ENCODE data around the gene DENND2A. TPM values are rescaled to one million over a fixed set of nuclear protein-coding genes. Genes with fewer than 3 reads are reported as not detected.
"Not testable (repeated sequence)": the region's sequence is repeated elsewhere in the genome, so short reads cannot be mapped to it uniquely, and the experiment has no call there.

Gene DENND2A
- polyA plus RNA-seq, 4 donors: 3.0 to 7.0 (median 5.7) TPM; not detected in 1

DNA sequence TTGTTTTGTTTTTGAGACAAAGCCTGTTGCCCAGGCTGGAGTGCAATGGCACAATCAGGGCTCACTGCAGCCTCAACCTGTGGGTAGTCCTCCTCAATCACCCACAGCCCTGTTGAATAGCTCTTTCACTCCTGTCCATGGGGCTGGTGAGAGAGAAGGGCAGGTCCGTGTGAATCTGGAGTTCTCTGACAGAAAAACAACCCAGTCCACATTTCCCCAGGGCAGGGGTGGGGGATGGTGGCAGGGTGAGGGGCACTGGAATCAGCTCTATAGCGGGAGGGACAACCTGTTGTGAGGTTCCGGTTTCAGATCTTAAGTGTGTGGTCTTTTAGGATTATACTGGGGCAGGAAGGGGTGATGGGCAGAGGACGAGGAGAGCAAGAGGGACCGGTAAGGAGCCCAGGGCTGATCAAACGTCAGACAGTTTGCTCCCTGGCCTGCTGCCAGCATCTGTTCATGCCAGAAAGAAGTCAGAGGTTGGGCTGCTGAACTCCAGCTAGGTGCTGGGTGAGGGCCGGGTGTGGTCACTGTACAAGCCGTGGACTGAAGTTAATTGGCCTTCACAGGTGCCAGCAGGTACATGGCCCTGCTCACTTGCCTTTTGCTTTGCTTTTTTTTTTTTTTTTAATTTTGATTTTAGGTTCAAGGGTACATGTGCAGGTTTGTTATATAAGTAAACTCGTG is 128.2 kb downstream of the DENND2A start:
- Histone ChIP-seq H3K4me1 (ENCODE audit: control insufficient read depth in 3 of 3, insufficient read depth in 2 of 3, low read depth in 1 of 3, low read length in 2 of 3) (no peaks in the 10 kb centered on the region), H3K36me3 (ENCODE audit: control insufficient read depth in 3 of 3, insufficient read depth in 2 of 3, low read depth in 1 of 3, low read length in 3 of 3) (peaks cover 0 to 3% (median 0%) of the 10 kb centered on the region in 3 donors), H3K4me3 (ENCODE audit: low read depth in 1 of 3, low read length in 3 of 3) (no peak overlapping the region), H3K9me3 (ENCODE audit: control insufficient read depth in 2 of 2, insufficient read depth in 1 of 2, low read depth in 1 of 2, low read length in 1 of 2) (peaks cover 0 to 4% of the 10 kb centered on the region in 2 donors), H3K27ac (ENCODE audit: low read depth in 1 of 3, low read length in 2 of 3) (peak overlapping the region; percentile 31 to 82 (median 56)), H3K27me3 (ENCODE audit: control insufficient read depth in 3 of 3, insufficient read depth in 3 of 3, low read length in 3 of 3) (no peaks in the 10 kb centered on the region)
- peak; percentile 73 to 99 for DNase-seq
- 12 to 31% (median 18%) methylated on average over 9 of the region's 9 CpGs for WGBS, 3 donors
- no peak for FAIRE-seq

DNA sequence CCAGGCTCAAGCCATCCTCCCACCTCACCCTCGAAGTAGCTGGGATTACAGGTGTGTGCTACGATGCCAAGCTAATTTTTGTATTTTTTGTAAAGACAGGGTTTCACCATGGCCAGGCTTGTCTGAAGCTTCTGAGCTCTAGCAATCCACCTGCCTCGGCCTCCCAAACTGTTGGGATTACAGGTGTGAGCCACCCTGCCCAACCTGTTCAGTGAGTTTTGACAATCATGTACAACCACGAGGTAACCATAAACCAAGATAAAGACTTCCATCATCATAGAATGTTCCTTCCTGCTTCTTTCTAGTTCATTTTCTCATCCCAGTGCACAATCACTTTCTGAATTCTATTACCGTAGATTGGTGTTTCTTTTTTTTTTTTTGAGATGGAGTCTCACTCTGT is 130.8 kb downstream of the DENND2A start:
- peak; percentile 59 to 88 for DNase-seq
- peaks cover 0 to 7% (median 0%) of the 10 kb centered on the region in 3 donors for H3K4me1 ChIP-seq (ENCODE audit: control insufficient read depth in 3 of 3, insufficient read depth in 2 of 3, low read depth in 1 of 3, low read length in 2 of 3)

DNA sequence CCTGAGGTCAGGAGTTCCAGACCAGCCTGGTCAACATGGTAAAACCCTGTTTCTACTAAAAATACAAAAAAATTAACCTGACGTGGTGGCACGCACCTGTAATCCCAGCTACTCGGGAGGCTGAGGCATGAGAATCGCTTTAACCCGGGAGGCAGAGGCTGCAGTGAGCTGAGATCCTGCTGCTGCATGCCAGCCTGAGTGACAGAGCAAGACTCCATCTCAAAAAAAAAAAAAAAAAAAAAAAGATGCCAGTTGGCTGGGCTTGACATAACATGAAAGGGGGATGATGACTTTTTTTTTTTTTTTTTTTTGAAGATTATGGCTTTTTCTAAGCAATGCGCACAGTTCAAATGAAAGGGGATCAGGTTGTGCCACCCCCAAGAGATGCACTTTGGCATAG is 133.1 kb downstream of the DENND2A start:
- not testable (repeated sequence) for H3K27ac ChIP-seq (ENCODE audit: low read depth in 1 of 3, low read length in 2 of 3); DNase-seq; H3K4me1 ChIP-seq (ENCODE audit: control insufficient read depth in 3 of 3, insufficient read depth in 2 of 3, low read depth in 1 of 3, low read length in 2 of 3); H3K36me3 ChIP-seq (ENCODE audit: control insufficient read depth in 3 of 3, insufficient read depth in 2 of 3, low read depth in 1 of 3, low read length in 3 of 3); H3K27me3 ChIP-seq (ENCODE audit: control insufficient read depth in 3 of 3, insufficient read depth in 3 of 3, low read length in 3 of 3); H3K9me3 ChIP-seq (ENCODE audit: control insufficient read depth in 2 of 2, insufficient read depth in 1 of 2, low read depth in 1 of 2, low read length in 1 of 2); H3K4me3 ChIP-seq (ENCODE audit: low read depth in 1 of 3, low read length in 3 of 3); FAIRE-seq
- 57 to 85% (median 74%) methylated on average over 6 of the region's 6 CpGs for WGBS, 3 donors

More for the DNA sequence above, 130.8 kb downstream of the DENND2A start:
- Histone ChIP-seq H3K4me3 (ENCODE audit: low read depth in 1 of 3, low read length in 3 of 3) (no peak overlapping the region), H3K27ac (ENCODE audit: low read depth in 1 of 3, low read length in 2 of 3) (peak overlapping the region in 1 of 3 donors; percentile 51), H3K27me3 (ENCODE audit: control insufficient read depth in 3 of 3, insufficient read depth in 3 of 3, low read length in 3 of 3) (no peaks in the 10 kb centered on the region), H3K36me3 (ENCODE audit: control insufficient read depth in 3 of 3, insufficient read depth in 2 of 3, low read depth in 1 of 3, low read length in 3 of 3) (no peaks in the 10 kb centered on the region), H3K9me3 (ENCODE audit: control insufficient read depth in 2 of 2, insufficient read depth in 1 of 2, low read depth in 1 of 2, low read length in 1 of 2) (peaks cover 0 to 4% of the 10 kb centered on the region in 2 donors)
- 25 to 42% (median 30%) methylated on average over 5 of the region's 5 CpGs for WGBS, 3 donors
- no peak for FAIRE-seq

DNA sequence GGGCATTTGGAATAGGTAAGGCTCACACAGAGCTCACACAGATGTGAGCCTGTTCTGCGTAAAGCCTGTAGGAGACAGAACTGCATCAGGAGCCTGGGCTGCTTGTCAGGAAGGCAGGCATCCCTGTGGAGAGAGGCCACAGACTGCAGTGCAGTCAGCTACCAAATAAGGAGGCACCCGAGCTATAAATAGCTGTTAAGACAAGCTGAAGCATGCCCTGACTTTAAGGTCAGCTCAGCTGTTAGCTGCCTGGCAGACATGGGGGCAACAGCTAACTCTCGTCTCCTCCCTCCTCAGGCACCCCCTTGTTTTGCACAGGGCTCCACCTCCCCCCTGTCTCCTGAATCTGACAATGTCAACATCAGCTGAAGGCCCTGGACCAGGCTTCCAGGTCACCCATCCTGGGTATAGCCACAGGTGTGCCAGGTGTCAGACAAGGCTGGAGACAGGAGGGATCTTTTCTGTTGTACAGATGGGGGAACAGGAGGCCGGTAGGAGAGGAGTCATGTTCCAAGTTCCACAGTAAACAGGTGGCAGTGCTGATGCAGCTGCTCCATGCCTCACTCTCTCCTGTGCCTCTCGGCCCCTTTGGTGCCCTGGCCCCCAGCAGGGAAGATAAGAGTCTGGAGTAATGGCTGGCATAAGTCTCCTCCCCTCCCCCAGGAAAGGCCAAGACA is 133.7 kb downstream of the DENND2A start:
- Histone ChIP-seq H3K4me3 (ENCODE audit: low read depth in 1 of 3, low read length in 3 of 3) (no peak overlapping the region), H3K9me3 (ENCODE audit: control insufficient read depth in 2 of 2, insufficient read depth in 1 of 2, low read depth in 1 of 2, low read length in 1 of 2) (peaks cover 0 to 4% of the 10 kb centered on the region in 2 donors), H3K4me1 (ENCODE audit: control insufficient read depth in 3 of 3, insufficient read depth in 2 of 3, low read depth in 1 of 3, low read length in 2 of 3) (peaks cover 0 to 7% (median 0%) of the 10 kb centered on the region in 3 donors), H3K36me3 (ENCODE audit: control insufficient read depth in 3 of 3, insufficient read depth in 2 of 3, low read depth in 1 of 3, low read length in 3 of 3) (no peaks in the 10 kb centered on the region), H3K27ac (ENCODE audit: low read depth in 1 of 3, low read length in 2 of 3) (peak overlapping the region in 2 of 3 donors; percentile 45 to 46), H3K27me3 (ENCODE audit: control insufficient read depth in 3 of 3, insufficient read depth in 3 of 3, low read length in 3 of 3) (no peaks in the 10 kb centered on the region)
- FAIRE-seq: no peak
- DNase-seq: peak; percentile 19 to 32
- 14 to 38% (median 29%) methylated on average over 5 of the region's 5 CpGs for WGBS, 3 donors

DNA sequence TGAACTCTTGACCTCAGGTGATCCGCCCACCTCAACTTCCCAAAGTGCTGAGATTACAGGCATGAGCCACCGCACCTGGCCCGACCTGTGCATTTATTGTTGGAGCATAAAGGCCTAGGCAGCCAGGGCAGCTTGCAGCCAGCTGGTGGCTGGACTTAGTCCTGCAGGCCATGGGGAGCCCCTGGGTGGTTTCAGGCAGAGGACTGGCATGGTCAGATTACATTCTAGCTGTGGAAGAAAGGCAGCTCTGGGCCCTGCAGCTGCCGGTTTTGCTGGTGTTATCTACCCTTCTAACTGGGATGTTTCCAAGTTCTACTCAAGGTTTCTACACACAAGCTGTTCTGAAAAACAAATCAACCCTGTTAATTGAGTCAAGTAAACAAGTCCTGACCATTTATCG is 138.6 kb downstream of the DENND2A start:
- H3K4me3 ChIP-seq (ENCODE audit: low read depth in 1 of 3, low read length in 3 of 3): no peak overlapping the region
- FAIRE-seq (no peak), DNase-seq (peak; percentile 46 to 79)
- H3K27ac ChIP-seq (ENCODE audit: low read depth in 1 of 3, low read length in 2 of 3): peak overlapping the region in 1 of 3 donors; percentile 29
- no peaks in the 10 kb centered on the region for H3K9me3 ChIP-seq (ENCODE audit: control insufficient read depth in 2 of 2, insufficient read depth in 1 of 2, low read depth in 1 of 2, low read length in 1 of 2)
- peaks cover 0 to 4% (median 0%) of the 10 kb centered on the region in 3 donors for H3K4me1 ChIP-seq (ENCODE audit: control insufficient read depth in 3 of 3, insufficient read depth in 2 of 3, low read depth in 1 of 3, low read length in 2 of 3)
- no peaks in the 10 kb centered on the region for H3K27me3 ChIP-seq (ENCODE audit: control insufficient read depth in 3 of 3, insufficient read depth in 3 of 3, low read length in 3 of 3)
- WGBS, 3 donors: 25 to 62% (median 39%) methylated on average over 5 of the region's 5 CpGs
- H3K36me3 ChIP-seq (ENCODE audit: control insufficient read depth in 3 of 3, insufficient read depth in 2 of 3, low read depth in 1 of 3, low read length in 3 of 3): no peaks in the 10 kb centered on the region

DNA sequence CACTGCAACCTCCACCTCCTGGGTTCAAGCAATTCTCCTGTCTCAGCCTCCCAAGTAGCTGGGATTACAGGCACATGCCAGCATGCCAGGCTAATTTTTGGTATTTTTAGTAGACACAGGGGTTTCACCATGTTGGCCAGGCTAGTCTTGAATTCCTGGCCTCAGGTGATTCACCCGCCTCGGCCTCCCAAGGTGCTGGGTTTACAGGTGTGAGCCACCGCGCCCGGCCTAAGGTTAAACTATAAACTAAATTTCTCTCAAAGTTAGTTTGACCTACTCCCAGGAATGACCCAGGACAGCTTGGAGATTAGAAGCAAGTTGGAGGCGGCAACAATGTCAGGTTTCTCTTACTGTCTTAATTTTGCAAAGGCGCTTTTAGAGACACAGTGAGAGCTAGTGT is 142.8 kb downstream of the DENND2A start:
- not testable (repeated sequence) for DNase-seq; H3K4me1 ChIP-seq (ENCODE audit: control insufficient read depth in 3 of 3, insufficient read depth in 2 of 3, low read depth in 1 of 3, low read length in 2 of 3); H3K27ac ChIP-seq (ENCODE audit: low read depth in 1 of 3, low read length in 2 of 3); FAIRE-seq; H3K36me3 ChIP-seq (ENCODE audit: control insufficient read depth in 3 of 3, insufficient read depth in 2 of 3, low read depth in 1 of 3, low read length in 3 of 3); H3K4me3 ChIP-seq (ENCODE audit: low read depth in 1 of 3, low read length in 3 of 3); H3K9me3 ChIP-seq (ENCODE audit: control insufficient read depth in 2 of 2, insufficient read depth in 1 of 2, low read depth in 1 of 2, low read length in 1 of 2); H3K27me3 ChIP-seq (ENCODE audit: control insufficient read depth in 3 of 3, insufficient read depth in 3 of 3, low read length in 3 of 3)
- 72 to 90% (median 80%) methylated on average over 7 of the region's 7 CpGs for WGBS, 3 donors

DNA sequence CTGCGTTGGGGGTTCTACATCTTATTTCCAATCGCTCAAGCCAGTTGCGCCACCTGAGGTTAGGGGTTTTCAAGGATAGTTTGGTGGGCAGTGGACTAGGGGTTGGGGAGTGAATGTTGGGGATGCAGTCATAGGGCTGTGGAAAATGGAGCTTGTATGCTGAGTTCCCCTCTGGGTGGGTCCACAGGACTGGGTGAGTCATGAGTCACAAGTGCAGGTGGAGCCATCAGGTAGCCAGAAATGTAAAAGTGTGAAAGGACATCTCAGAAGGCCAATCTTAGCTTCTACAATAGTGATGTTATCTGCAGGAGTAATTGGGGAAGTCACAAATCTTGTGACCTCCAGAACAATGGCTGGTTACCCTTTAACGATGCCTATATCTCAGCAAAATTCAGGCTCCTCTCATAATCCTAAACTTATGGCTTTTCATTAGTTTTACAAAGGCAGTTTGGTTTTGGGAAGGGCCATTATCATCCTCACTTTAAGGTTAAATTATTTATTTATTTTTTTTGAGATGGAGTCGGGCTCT is 143.3 kb downstream of the DENND2A start:
- DNase-seq: no peak
- no peak overlapping the region for H3K4me3 ChIP-seq (ENCODE audit: low read depth in 1 of 3, low read length in 3 of 3)
- no peaks in the 10 kb centered on the region for H3K27me3 ChIP-seq (ENCODE audit: control insufficient read depth in 3 of 3, insufficient read depth in 3 of 3, low read length in 3 of 3)
- H3K9me3 ChIP-seq (ENCODE audit: control insufficient read depth in 2 of 2, insufficient read depth in 1 of 2, low read depth in 1 of 2, low read length in 1 of 2): no peaks in the 10 kb centered on the region
- H3K27ac ChIP-seq (ENCODE audit: low read depth in 1 of 3, low read length in 2 of 3): no peak overlapping the region
- no peak for FAIRE-seq
- no peaks in the 10 kb centered on the region for H3K4me1 ChIP-seq (ENCODE audit: control insufficient read depth in 3 of 3, insufficient read depth in 2 of 3, low read depth in 1 of 3, low read length in 2 of 3)
- no peaks in the 10 kb centered on the region for H3K36me3 ChIP-seq (ENCODE audit: control insufficient read depth in 3 of 3, insufficient read depth in 2 of 3, low read depth in 1 of 3, low read length in 3 of 3)
- 61 to 70% (median 65%) methylated on average over 5 of the region's 5 CpGs for WGBS, 3 donors

DNA sequence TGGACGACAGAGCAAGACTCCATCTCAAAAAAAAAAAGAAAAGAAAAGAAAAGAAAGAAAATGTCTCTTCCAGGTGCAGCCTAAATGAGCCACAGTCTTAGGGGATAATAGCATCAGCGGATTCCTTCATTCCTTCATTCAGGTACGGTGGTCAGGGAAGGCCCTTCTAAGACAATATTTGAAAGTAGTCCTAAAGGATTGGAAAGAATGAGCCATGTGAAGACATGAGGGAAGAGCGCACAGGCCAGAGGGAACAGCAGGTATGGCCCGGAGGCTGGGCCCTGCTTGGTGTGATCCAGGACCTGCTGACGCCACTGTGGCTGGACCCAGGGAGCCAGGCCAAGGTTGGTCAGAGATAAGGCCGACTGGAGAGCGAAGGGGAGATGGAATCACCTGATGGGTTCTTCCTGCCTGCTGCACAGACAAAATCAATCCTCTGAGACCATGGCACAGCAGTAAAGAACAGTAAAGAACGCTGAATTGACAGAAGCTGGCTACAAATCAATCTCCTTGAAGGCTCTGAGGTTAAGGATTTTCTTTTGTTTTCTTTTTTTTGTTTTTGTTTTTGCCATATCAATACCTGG is 145.0 kb downstream of the DENND2A start:
- H3K4me1 ChIP-seq (ENCODE audit: control insufficient read depth in 3 of 3, insufficient read depth in 2 of 3, low read depth in 1 of 3, low read length in 2 of 3): no peaks in the 10 kb centered on the region
- no peak for FAIRE-seq
- no peaks in the 10 kb centered on the region for H3K27me3 ChIP-seq (ENCODE audit: control insufficient read depth in 3 of 3, insufficient read depth in 3 of 3, low read length in 3 of 3)
- H3K27ac ChIP-seq (ENCODE audit: low read depth in 1 of 3, low read length in 2 of 3): no peak overlapping the region
- no peaks in the 10 kb centered on the region for H3K36me3 ChIP-seq (ENCODE audit: control insufficient read depth in 3 of 3, insufficient read depth in 2 of 3, low read depth in 1 of 3, low read length in 3 of 3)
- 82 to 89% (median 83%) methylated on average over 8 of the region's 9 CpGs for WGBS, 3 donors
- H3K4me3 ChIP-seq (ENCODE audit: low read depth in 1 of 3, low read length in 3 of 3): no peak overlapping the region
- DNase-seq: no peak
- H3K9me3 ChIP-seq (ENCODE audit: control insufficient read depth in 2 of 2, insufficient read depth in 1 of 2, low read depth in 1 of 2, low read length in 1 of 2): no peaks in the 10 kb centered on the region
